Measurements from ENCODE around the gene DBF4B.
"Not testable (repeated sequence)": the region's sequence is repeated elsewhere in the genome, so short reads cannot be mapped to it uniquely, and the experiment has no call there.

Gene DBF4B

DNA sequence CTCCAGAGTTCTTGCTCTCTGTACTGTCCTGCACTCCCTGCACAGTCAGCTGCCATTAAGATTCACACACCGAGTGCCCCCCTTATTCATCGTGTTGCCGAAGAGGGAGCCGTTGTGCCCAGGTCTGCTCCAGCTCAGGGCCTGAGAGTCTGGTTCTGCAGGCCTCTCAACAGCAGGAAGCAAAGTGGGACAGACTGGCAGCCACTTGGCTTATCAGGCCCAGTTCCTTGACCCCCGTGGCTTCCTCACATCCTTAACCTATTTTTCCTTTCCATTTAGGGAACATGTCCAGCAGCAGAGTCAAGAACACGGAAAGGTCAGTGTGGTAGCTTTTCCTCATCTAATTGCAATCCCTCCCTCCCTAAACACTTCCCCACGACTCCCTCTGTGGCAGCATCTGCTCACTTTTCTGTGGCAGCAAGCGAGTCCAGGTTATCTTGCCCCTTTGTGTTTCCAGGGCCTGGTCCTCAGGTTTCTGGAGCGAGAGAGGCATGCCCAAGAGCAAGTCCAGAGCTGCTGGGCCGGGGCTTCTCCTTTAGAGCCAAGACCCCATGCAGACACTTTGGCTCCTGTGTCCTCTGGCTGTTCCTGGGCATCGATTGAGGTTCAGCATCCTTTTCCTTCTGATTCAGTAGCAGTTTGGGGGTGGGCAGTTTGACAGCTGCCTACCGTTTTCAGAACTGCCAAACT, 28.2 kb downstream of the DBF4B start:
- DNase-seq = no peak

- no peak for DNase-seq
These were observed 29.9 kb downstream of the DBF4B start for GRCh38 chr17:44738214-44738906.

- DNase-seq = no peak
These were observed 32.9 kb downstream of the DBF4B start for GRCh38 chr17:44741316-44741715.

DNA sequence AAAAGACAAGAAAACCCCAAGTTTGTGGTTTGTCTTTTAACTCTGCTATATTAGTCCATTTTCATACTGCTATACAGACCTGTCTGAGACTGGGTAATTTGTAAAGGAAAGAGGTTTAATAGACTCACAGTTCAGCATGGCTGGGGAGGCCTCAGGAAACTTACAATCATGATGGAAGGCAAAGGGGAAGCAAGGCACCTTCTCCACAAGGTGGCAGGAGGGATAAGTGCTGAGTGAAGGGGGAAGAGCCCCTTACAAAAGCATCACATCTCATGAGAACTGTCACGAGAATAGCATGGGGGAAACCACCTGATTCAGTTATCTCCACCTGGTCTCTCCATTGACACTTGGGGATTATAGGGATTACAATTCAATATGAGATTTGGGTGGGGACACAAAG, 36.8 kb downstream of the DBF4B start:
- DNase-seq = no peak

GRCh38 chr17:44745738-44746137, 37.3 kb downstream of the DBF4B start:
- not testable (repeated sequence) for DNase-seq

GRCh38 chr17:44747566-44747965, 39.1 kb downstream of the DBF4B start:
- no peak for DNase-seq

- no peak for DNase-seq
These were observed 40.9 kb downstream of the DBF4B start for GRCh38 chr17:44749076-44749979.

- no peak for DNase-seq
These were observed 41.5 kb downstream of the DBF4B start for GRCh38 chr17:44749980-44750318.

- DNase-seq = no peak
These were observed 42.9 kb downstream of the DBF4B start for GRCh38 chr17:44751331-44751730.

DNA sequence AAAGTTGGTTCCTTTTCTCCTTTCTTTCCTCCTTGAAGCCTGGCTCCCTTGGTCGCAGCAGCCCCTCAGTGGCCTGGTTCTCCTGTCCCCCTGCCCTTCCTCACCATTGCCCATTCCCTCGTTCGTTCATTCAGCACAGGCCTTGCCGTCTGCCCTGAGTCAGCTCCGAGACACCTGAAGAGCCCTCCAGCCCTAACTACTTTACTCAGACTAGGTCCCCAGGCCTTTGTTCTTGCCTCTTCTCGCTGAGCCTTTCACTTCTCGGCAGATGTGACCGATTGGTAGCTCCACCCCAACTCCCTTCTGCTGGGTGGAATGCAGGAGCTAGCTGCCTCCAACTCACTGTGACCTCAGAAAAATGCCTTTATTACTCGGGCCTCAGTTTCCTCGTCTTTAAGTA, 43.3 kb downstream of the DBF4B start:
- DNase-seq = no peak

- DNase-seq = no peak
These were observed 44.7 kb downstream of the DBF4B start for GRCh38 chr17:44752953-44753861.

DNA sequence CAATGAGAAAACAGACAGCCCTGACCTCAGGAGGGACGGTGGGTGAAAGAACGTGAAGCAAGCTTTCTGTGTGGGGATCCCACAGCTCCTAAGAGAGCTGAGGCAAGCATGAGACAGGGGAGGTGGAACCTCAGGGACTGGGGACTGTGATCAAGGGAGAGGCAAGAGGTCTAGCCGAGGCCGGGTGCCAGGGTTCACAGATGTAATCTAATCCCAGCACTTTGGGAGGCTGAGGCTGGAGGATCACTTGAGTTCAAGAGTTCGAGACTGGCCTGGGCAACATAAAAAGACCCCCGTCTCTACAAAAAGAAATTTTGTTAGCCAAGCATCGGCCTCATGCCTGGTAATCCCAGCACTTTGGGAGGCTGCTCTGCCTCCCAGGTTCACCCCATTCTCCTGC, 45.8 kb downstream of the DBF4B start:
- no peak for DNase-seq

DNA sequence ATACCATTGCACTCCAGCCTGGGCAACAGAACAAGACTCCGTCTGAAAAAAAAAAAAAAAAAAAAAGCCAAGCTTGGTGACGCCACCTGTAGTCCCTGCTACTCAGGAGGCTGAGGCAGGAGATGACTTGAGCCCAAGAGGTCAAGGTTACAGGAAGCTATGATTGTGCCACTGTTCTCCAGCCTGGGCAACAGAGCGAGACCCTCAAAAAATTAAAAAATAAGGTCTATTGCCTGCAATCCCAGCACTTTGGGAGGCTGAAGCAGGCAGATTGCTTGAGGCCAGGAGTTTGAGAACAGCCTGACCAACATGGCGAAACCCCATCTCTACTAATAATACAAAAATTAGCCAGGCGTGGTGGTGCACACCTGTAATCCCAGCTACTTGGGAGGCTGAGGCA, 46.7 kb downstream of the DBF4B start:
- not testable (repeated sequence) for DNase-seq

DNA sequence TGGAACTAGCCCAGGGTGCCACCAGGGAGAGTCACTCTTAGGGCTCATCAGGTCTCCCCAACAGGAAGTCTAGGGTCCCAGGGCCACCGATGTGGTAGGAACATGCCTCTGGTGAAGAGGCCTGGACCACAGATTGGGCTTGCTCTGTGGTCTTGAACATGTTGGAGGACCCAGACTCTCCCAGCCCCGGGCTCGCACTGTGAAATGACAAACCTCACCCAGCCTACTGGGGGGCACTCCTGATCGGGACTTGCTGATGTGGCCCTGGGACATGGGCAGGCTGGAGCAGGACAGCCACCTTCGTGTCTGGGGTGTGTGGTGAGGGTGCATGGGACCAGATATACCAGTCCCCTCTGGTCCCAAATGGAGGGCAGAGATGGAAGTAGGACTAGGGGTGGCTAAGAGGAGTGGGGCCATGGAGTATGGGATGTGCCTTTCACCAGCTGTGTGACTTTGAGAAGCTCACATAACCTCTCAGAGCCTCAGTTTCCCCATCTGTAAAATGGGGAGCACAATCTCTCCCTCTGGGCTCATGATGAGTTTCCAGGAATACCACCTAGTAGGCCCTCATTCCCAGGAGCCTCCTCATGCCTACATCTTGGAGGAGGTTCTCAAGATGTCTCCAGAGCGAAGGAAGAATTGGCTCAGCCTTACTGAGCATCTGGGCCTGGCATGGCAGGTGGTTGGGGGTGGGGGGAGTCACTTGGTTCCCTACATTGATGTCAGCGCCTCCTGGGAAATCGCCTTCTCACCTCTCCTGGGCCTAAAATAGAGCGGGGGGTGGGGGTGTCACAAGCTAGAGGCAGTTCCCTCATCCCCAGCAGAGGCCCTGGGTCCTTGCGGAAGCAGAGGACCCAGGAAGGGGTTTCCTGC, 48.8 kb downstream of the DBF4B start:
- no peak for DNase-seq

- no peak for DNase-seq
These were observed 49.5 kb downstream of the DBF4B start for GRCh38 chr17:44757918-44758413.

GRCh38 chr17:44758414-44759085, 50.1 kb downstream of the DBF4B start, which contains the start of gene ADAM11:
Gene ADAM11, plus strand, starts transcription at chr17:44758988. Its CDS starts 212 bp downstream, at chr17:44759200.
- no peak for DNase-seq

- DNase-seq = no peak
These were observed 50.8 kb downstream of the DBF4B start for GRCh38 chr17:44759086-44759915.

DNA sequence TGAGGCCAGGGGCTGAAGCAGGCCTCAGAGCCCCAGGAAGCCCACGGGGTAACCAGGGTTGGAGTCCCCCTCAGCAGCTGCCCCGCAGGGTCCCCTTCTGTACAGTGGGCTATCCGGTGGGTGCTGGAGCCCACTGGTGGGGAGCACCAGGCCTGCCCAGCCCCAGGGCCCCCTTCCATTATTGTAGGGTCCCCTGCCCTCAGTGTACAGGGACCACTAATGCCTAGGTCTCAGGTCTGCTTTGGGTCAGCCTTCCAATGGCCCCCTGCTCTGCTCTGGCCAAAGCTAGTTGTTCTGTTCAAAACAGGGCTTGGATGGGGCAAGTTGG, 51.4 kb downstream of the DBF4B start:
- no peak for DNase-seq

DNA sequence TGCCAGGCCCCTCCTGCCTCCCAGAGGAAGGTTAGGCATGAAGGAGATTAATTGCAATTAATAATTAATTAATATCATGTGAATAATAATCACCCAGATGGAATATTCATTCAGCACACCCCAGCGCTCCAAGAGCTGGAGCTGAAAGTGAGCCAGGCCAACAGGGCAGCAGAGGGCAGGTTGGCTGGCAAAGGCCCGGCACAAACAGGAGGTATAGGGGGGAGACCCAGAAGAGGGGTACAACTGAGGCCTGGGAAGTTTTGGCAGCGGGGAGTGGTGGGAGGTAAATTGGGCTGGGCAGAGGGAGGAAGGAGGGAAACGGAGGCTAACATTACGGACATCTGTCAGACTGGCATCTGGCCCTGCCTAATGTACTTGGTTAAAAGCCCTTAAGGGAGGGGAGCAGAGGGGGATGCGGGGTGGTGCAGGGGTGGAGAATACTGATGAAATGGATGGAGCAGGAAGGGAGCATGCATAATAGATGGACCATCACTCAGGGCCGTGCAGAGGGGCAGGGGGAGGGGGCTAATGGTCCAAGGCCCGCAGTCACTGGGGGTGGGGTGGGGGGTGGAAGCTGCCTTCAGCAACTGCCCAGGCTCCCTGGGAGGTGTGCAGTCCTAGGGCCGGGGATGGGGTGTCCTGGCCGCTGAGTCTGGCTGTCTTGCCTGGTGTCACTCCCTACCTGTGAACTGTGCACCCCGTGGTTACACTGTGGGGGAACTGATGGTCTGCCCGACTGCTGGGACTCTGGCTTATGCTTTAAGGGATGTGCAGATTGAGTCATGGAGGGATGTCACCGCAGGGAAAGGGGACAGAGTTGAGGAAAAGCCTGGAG, 52.2 kb downstream of the DBF4B start:
- DNase-seq = no peak

Measured in NCI-H774 (cell line).